H1 (cell line): Measurements from ENCODE around the gene GALNT12. TPM values are rescaled to one million over a fixed set of nuclear protein-coding genes. Genes with fewer than 3 reads are reported as not detected.

Experiments used
- CTCF ChIA-PET: fragments of 300-600 bp; sonication (Branson Sonifier 250); formaldehyde crosslinking; loops from one replicate; lab custom pipeline; 2021; ENCODE audit not compliant: partially characterized antibody; lab: Charles Lee
- POLR2A ChIA-PET: fragments of 300-600 bp; sonication (Branson Sonifier 250); formaldehyde crosslinking; loops from one replicate; lab custom pipeline; 2021; ENCODE audit warnings: inconsistent platforms; ENCODE audit not compliant: partially characterized antibody; lab: Charles Lee
- DNase-seq, 2 experiments: peaks; one replicate each; pipeline versions ENCODE4 v3.0.0 to v3.0.0-alpha.2; 2010 to 2022; ENCODE audit warnings: low spot score in 2 of 2, low read depth in 1 of 2, mixed read lengths in 1 of 2
- FAIRE-seq: peaks from 2 replicates; lab custom pipeline; 2011; peaks lifted over from hg19 to GRCh38; lab: Jason Lieb, UNC
- H2AFZ ChIP-seq: 2 replicates; pipeline ENCODE4 v1.8.1; 2012; ENCODE audit warnings: low read length, inconsistent platforms
- H2AK5ac ChIP-seq: 2 replicates; pipeline ENCODE4 v1.6.1; 2013; ENCODE audit warnings: low read depth, low read length
- H2BK120ac ChIP-seq: replicated peaks from 2 replicates; pipeline ENCODE3; 2013; ENCODE audit warnings: low read depth, low read length, inconsistent platforms
- H2BK12ac ChIP-seq: 2 replicates; pipeline ENCODE4 v1.6.1; 2013; ENCODE audit warnings: low read depth, low read length
- H2BK15ac ChIP-seq: 2 replicates; pipeline ENCODE4 v1.6.1; 2013; ENCODE audit warnings: low read length
- H2BK20ac ChIP-seq: 2 replicates; pipeline ENCODE4 v1.6.1; 2013; ENCODE audit warnings: low read length
- H2BK5ac ChIP-seq: 2 replicates; pipeline ENCODE4 v1.6.1; 2013; ENCODE audit warnings: low read depth, low read length
- H3K14ac ChIP-seq: 2 replicates; pipeline ENCODE4 v1.6.1; 2013; ENCODE audit warnings: inconsistent platforms; ENCODE audit not compliant: insufficient read length
- H3K18ac ChIP-seq: 2 replicates; pipeline ENCODE4 v1.6.1; 2013; ENCODE audit warnings: low read length; ENCODE audit errors: extremely low read depth
- H3K23ac ChIP-seq: 2 replicates; pipeline ENCODE4 v1.6.1; 2013; ENCODE audit warnings: inconsistent platforms; ENCODE audit not compliant: insufficient read length
- H3K23me2 ChIP-seq: 2 replicates; pipeline ENCODE4 v1.6.1; 2013; ENCODE audit warnings: low read depth, low read length
- H3K27ac ChIP-seq: 2 replicates; pipeline ENCODE4 v1.6.1; 2011; ENCODE audit warnings: low read depth, low read length, inconsistent platforms
- H3K27me3 ChIP-seq, 4 experiments: replicated peaks in 1 of 4; 1 replicate in 1 of 4; 2 replicates in 3 of 4; pipeline versions ENCODE4 v1.6.1 to v1.8.1; 2011 to 2013; ENCODE audit warnings: low read length in 3 of 4, mild to moderate bottlenecking in 3 of 4, inconsistent platforms in 2 of 4, mixed read lengths in 2 of 4, moderate library complexity in 1 of 4; ENCODE audit not compliant: control insufficient read depth in 3 of 4, insufficient read depth in 3 of 4; ENCODE audit errors: extremely low read depth in 1 of 4
- H3K36me3 ChIP-seq, 4 experiments: 2 replicates each; pipeline versions ENCODE4 v1.6.1 to v1.8.1; 2011 to 2013; ENCODE audit warnings: mild to moderate bottlenecking in 4 of 4, low read length in 3 of 4, moderate library complexity in 2 of 4, control low read depth in 1 of 4, inconsistent platforms in 1 of 4; ENCODE audit not compliant: insufficient read depth in 4 of 4, control insufficient read depth in 2 of 4
- H3K4ac ChIP-seq: replicated peaks from 2 replicates; pipeline ENCODE3; 2013; ENCODE audit warnings: low read length, low read depth, mixed read lengths, inconsistent platforms; ENCODE audit not compliant: insufficient read length
- H3K4me1 ChIP-seq, 4 experiments: replicated peaks in 1 of 4; 1 replicate in 1 of 4; 2 replicates in 3 of 4; pipeline versions ENCODE4 v1.6.1 to v1.8.1; 2011 to 2013; ENCODE audit warnings: low read length in 3 of 4, inconsistent platforms in 2 of 4, mixed read lengths in 1 of 4; ENCODE audit not compliant: insufficient read depth in 4 of 4, control insufficient read depth in 3 of 4
- H3K4me2 ChIP-seq, 2 experiments: 2 replicates each; pipeline versions ENCODE4 v1.6.1 to v1.8.1; 2011 to 2013; ENCODE audit warnings: low read depth in 2 of 2, low read length in 2 of 2, control low read depth in 1 of 2, inconsistent platforms in 1 of 2, mild to moderate bottlenecking in 1 of 2; ENCODE audit not compliant: insufficient read depth in 1 of 2
- H3K4me3 ChIP-seq, 4 experiments: fragments of 200-600, 300-600 bp in 1 of 4; sonication (generic), shearing (Covaris generic), sonication (Bioruptor Twin) in 1 of 4; 2 replicates each; pipeline versions ENCODE4 v1.5.1 to v1.8.1; 2011 to 2016; ENCODE audit warnings: low read length in 4 of 4, low read depth in 3 of 4, control low read depth in 2 of 4, inconsistent platforms in 2 of 4, mild to moderate bottlenecking in 2 of 4, mixed read lengths in 1 of 4, moderate library complexity in 1 of 4; ENCODE audit not compliant: insufficient read depth in 2 of 4; ENCODE audit errors: extremely low read depth in 1 of 4
- H3K56ac ChIP-seq: replicated peaks from 2 replicates; pipeline ENCODE3; 2013; ENCODE audit warnings: low read depth, mild to moderate bottlenecking, mixed read lengths, low read length, inconsistent platforms; ENCODE audit not compliant: insufficient read length
- H3K79me1 ChIP-seq: 2 replicates; pipeline ENCODE4 v1.6.1; 2013; ENCODE audit warnings: low read depth, low read length, control low read depth
- H3K79me2 ChIP-seq, 2 experiments: 2 replicates each; pipeline versions ENCODE4 v1.6.1 to v1.8.1; 2012 to 2013; ENCODE audit warnings: low read length in 2 of 2, mild to moderate bottlenecking in 2 of 2, inconsistent platforms in 1 of 2; ENCODE audit not compliant: insufficient read depth in 2 of 2, control insufficient read depth in 1 of 2
- H3K9ac ChIP-seq, 4 experiments: replicated peaks in 1 of 4; 1 replicate in 1 of 4; 2 replicates in 3 of 4; pipeline versions ENCODE4 v1.6.1 to v1.8.1; 2011 to 2013; ENCODE audit warnings: low read depth in 3 of 4, low read length in 3 of 4, control low read depth in 2 of 4, mild to moderate bottlenecking in 2 of 4, moderate library complexity in 2 of 4, inconsistent platforms in 1 of 4; ENCODE audit errors: extremely low read depth in 1 of 4
- H3K9me3 ChIP-seq, 2 experiments: 2 replicates each; pipeline versions ENCODE4 v1.6.1 to v1.8.1; 2012 to 2013; ENCODE audit warnings: mild to moderate bottlenecking in 2 of 2, moderate library complexity in 2 of 2, control low read depth in 1 of 2, inconsistent platforms in 1 of 2, low read depth in 1 of 2, low read length in 1 of 2, mixed read lengths in 1 of 2; ENCODE audit not compliant: insufficient read depth in 2 of 2
- H4K20me1 ChIP-seq, 2 experiments: replicated peaks in 1 of 2; 2 replicates each; pipeline versions ENCODE3 to v1.8.1; 2011 to 2013; ENCODE audit warnings: inconsistent platforms in 2 of 2, low read length in 2 of 2, mild to moderate bottlenecking in 1 of 2; ENCODE audit not compliant: insufficient read depth in 2 of 2, control insufficient read depth in 1 of 2
- H4K5ac ChIP-seq: 2 replicates; pipeline ENCODE4 v1.6.1; 2013; ENCODE audit warnings: low read length, low read depth, mixed read lengths, inconsistent platforms; ENCODE audit not compliant: insufficient read length
- H4K8ac ChIP-seq: 2 replicates; pipeline ENCODE4 v1.8.0; 2013; ENCODE audit warnings: mild to moderate bottlenecking, moderate library complexity, low read length, inconsistent platforms; ENCODE audit not compliant: insufficient read depth; ENCODE audit errors: extremely low read depth
- H4K91ac ChIP-seq: replicated peaks from 2 replicates; pipeline ENCODE3; 2013; ENCODE audit warnings: low read length, mixed read lengths, inconsistent platforms; ENCODE audit not compliant: insufficient read length
- BCL11A ChIP-seq, 2 experiments: IDR thresholded peaks; one replicate each; pipeline ENCODE4 v1.6.1; 2011; ENCODE audit warnings: low read depth in 2 of 2, low read length in 2 of 2, mild to moderate bottlenecking in 2 of 2
- E2F6 ChIP-seq: IDR thresholded peaks from 2 replicates; pipeline ENCODE4 v1.6.1; 2012; ENCODE audit warnings: inconsistent platforms
- KDM1A ChIP-seq: fragments of 200-600, 300-600 bp; sonication (generic); IDR thresholded peaks from 2 replicates; pipeline ENCODE4 v1.7.1; 2016; ENCODE audit warnings: mild to moderate bottlenecking, low read length, borderline replicate concordance
- KDM4A ChIP-seq: IDR thresholded peaks from one replicate; pipeline ENCODE4 v1.7.1; 2012; ENCODE audit warnings: low read depth, mild to moderate bottlenecking, moderate library complexity, low read length, inconsistent platforms; ENCODE audit not compliant: severe bottlenecking
- RFX5 ChIP-seq: IDR thresholded peaks from 2 replicates; pipeline ENCODE4 v1.6.1; 2011; ENCODE audit warnings: low read depth, low read length, improper control_type of control experiment, borderline replicate concordance
- USF2 ChIP-seq: IDR thresholded peaks from 2 replicates; pipeline ENCODE4 v1.6.1; 2011; ENCODE audit warnings: low read length, improper control_type of control experiment
- WGBS, 2 experiments: shearing (Covaris generic) in 1 of 2; methylation state at CpG; one replicate each; pipeline versions ENCODE4 v1.1.6 to v1.1.7; 2013 to 2015; ENCODE audit warnings: low lambda C conversion rate in 2 of 2, mixed read lengths in 2 of 2, inconsistent platforms in 1 of 2, low coverage in 1 of 2, missing lambda C conversion rate in 1 of 2; ENCODE audit not compliant: insufficient replicate concordance in 2 of 2, insufficient coverage in 1 of 2, insufficient read length in 1 of 2; ENCODE audit errors: extremely low coverage in 1 of 2, missing lambda C conversion rate in 1 of 2; 5-methylcytosine and 5-hydroxymethylcytosine counted together
- polyA plus RNA-seq, 7 experiments: library from polyadenylated mRNA; depleted of rRNA in 3 of 7; stranded (reverse) in 5 of 7; unstranded in 2 of 7; fragments of >200 nt in 5 of 7; fragments of 200-250 nt in 2 of 7; gene quantifications; 1 replicate in 5 of 7; 2 replicates in 1 of 7; 4 replicates in 1 of 7; pipeline versions ENCODE4 v1.2.1 to v1.2.3, GENCODE V29; 2011 to 2013; ENCODE audit warnings: missing spikeins in 2 of 7, mixed read lengths in 2 of 7
- total RNA-seq: library from RNA; stranded (reverse); fragmentation: NEBNext Ultra II Directional; extraction: Animal tissue kit (Norgen Biotek cat#: 25700); gene quantifications from 2 replicates; pipeline ENCODE4 v1.2.1, GENCODE V29; 2021

Gene GALNT12
- total and polyA plus RNA-seq, 2 of the 8 experiments (the other 6 are each of a cell fraction or from before 2014, with no cell fraction given), result 16.2 to 19.6 TPM

DNA sequence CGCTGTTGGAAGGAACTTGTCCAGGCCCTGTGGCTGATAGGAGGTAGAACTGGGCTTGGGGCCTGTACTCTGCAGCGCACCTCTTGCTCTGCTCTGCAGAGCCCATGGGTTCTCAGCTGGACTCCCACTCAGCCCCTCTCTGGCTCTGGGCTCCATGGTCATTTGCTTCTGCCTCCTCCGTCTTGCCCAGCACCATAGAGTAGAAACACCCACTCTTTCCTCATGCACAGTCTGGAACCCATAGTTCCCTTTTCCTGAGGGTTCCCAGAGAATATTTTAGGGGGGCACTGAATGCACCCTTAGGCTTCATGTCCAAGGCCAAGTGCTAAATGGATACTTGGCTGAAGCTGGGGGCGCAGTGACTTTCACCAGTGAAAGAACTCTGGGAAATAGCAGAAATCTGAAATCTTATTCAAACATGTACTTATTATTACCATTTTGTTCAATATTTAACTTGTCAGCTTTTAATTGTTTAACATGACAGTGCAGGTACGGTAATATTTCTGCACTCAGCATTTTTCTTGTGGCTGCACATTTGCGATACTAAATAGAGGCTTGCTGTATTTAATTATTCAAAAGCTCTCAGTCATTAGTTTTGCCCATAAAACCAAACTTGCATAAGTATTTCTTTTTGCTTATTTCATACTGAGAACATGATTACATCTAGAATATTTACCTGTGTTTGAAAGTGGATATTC, 31.5 kb downstream of the GALNT12 start:
- ChIA-PET CTCF (interaction anchor here (0.6 to 2.3 kb wide), 4 partner anchors 9 to 394 kb away, joined by 3 to 13 read pairs (median 4); no protein-coding TSS in a partner anchor), POLR2A (no interaction called here)
- no peak overlapping the region for H2AK5ac ChIP-seq
- H3K79me2 ChIP-seq, result no peaks in the 10 kb centered on the region
- no peak overlapping the region for H4K8ac ChIP-seq
- no peak overlapping the region for H3K9ac ChIP-seq
- H3K56ac ChIP-seq, result no peak overlapping the region
- H3K36me3 ChIP-seq, result peaks cover 0 to 24% (median 3%) of the 10 kb centered on the region in 4 experiments; a peak in 6 of 8 replicates
- no peaks in the 10 kb centered on the region for H3K23me2 ChIP-seq
- no peak overlapping the region for H4K91ac ChIP-seq
- H2BK15ac ChIP-seq, result no peak overlapping the region
- no peak overlapping the region for H3K4me3 ChIP-seq
- no peak overlapping the region for H2AFZ ChIP-seq
- H3K4me1 ChIP-seq, result peaks cover 0 to 4% (median under 1%) of the 10 kb centered on the region in 4 experiments; a peak in 2 of 7 replicates
- H3K9me3 ChIP-seq, result no peaks in the 10 kb centered on the region
- no peaks in the 10 kb centered on the region for H3K27me3 ChIP-seq
- H3K27ac ChIP-seq, result no peak overlapping the region
- H2BK120ac ChIP-seq, result no peak overlapping the region
- H3K4ac ChIP-seq, result no peak overlapping the region
- H3K23ac ChIP-seq, result no peak overlapping the region
- H2BK5ac ChIP-seq, result no peak overlapping the region
- no peak overlapping the region for H2BK12ac ChIP-seq
- FAIRE-seq (no peak), DNase-seq (no peak)
- no peak overlapping the region for H3K18ac ChIP-seq
- peaks cover 0 to 2% of the 10 kb centered on the region in 2 experiments for H4K20me1 ChIP-seq
- H4K5ac ChIP-seq, result no peak overlapping the region
- no peak overlapping the region for H3K14ac ChIP-seq
- no peaks in the 10 kb centered on the region for H3K79me1 ChIP-seq
- 90% methylated on average over 6 of the region's 6 CpGs; no CpG with 5 or more reads in 1 of the 2 experiments for WGBS, 2 experiments
- TF ChIP-seq BCL11A (IDR thresholded peaks at IDR 0.05; ENCODE audit: low read depth in 2 of 2, low read length in 2 of 2) (no peak), KDM1A (no peak), E2F6 (no peak), USF2 (no peak), KDM4A (no peak), RFX5 (no peak)
- no peak overlapping the region for H2BK20ac ChIP-seq
- H3K4me2 ChIP-seq, result no peak overlapping the region
